Measurements from ENCODE around the gene APOBEC3G. TPM values are rescaled to one million over a fixed set of nuclear protein-coding genes. Genes with fewer than 3 reads are reported as not detected.
A peak's percentile ranks its signal among the peaks of the same experiment; 100 is the strongest.
"Not testable (repeated sequence)": the region's sequence is repeated elsewhere in the genome, so short reads cannot be mapped to it uniquely, and the experiment has no call there.

APOBEC3G gene
- total RNA-seq, 2 experiments from 2014 or later, result 45.9 to 47.4 TPM

- H3K27me3 Mint-ChIP-seq, result no peaks in the 10 kb centered on the region
- no peaks in the 10 kb centered on the region for H3K9me3 Mint-ChIP-seq (ENCODE audit: low read depth)
- H3K4me3 Mint-ChIP-seq, result no peak overlapping the region
- no peaks in the 10 kb centered on the region for H3K36me3 Mint-ChIP-seq (ENCODE audit: low read depth)
- H3K27ac Mint-ChIP-seq, result no peak overlapping the region
- ATAC-seq (no peak), DNase-seq (no peak)
- H3K4me1 Mint-ChIP-seq, result peaks cover 2% of the 10 kb centered on the region
- intact Hi-C loops (cut with DNase I, micrococcal nuclease), result no loop called here
- POLR2A ChIA-PET, result no interaction called here
- CTCF ChIA-PET, result no interaction called here
Observed at GRCh38 chr22:39070186-39070585, 6.9 kb upstream of the APOBEC3G start.

DNA sequence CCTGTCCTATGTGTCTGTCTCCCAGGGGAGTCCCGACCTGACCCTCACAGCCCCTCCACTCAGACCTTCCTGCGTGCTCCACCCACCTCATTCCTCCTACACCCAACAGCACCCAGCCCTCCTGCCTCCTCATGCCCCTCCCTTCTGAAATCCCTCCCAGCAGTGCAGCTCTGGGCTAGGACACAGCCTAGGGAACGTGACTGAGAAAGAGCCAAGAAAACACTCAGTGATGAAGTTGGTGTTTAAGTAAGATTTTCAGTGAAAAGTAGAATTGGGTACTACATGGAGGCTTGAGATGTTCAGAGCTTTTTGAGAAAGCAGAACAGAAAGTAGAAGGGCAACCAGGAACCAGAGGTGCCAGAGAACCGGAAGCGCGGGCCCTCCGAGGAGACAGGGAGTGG lies 4.5 kb upstream of the APOBEC3G start:
- CTCF ChIA-PET; H3K36me3 Mint-ChIP-seq (ENCODE audit: low read depth); H3K9me3 Mint-ChIP-seq (ENCODE audit: low read depth); H3K27me3 Mint-ChIP-seq; POLR2A ChIA-PET; H3K4me1 Mint-ChIP-seq; DNase-seq; H3K4me3 Mint-ChIP-seq; H3K27ac Mint-ChIP-seq; intact Hi-C loops (cut with DNase I, micrococcal nuclease); ATAC-seq: not testable (repeated sequence)

DNA sequence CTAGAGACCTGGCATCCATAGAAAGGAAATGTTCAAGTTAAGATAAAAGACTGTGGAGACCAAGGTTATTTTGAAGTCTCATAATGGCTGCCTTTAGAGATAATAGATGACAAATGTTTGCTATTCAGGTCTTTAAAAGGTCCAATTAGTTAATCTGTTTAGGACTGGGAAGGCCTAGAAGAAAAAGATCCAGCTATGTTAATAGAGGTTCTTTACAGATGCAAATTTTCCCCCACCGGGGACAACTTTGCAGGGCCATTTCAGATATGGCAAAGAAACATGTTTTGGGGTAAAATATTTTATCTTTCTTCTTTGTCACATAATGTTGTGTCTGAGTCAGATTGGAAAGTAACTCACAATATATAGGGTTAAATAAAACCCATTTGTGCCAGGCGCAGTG lies 3.1 kb upstream of the APOBEC3G start:
- H3K36me3 Mint-ChIP-seq (ENCODE audit: low read depth), result peaks cover 3% of the 10 kb centered on the region
- ATAC-seq (no peak), DNase-seq (no peak)
- POLR2A ChIA-PET, result no interaction called here
- intact Hi-C loops (cut with DNase I, micrococcal nuclease), result no loop called here
- peaks cover 16% of the 10 kb centered on the region for H3K4me1 Mint-ChIP-seq
- H3K27ac Mint-ChIP-seq, result no peak overlapping the region
- no peaks in the 10 kb centered on the region for H3K27me3 Mint-ChIP-seq
- H3K4me3 Mint-ChIP-seq, result no peak overlapping the region
- CTCF ChIA-PET, result interaction anchor here (0.7 kb wide), 1 partner anchor 30 kb away, joined by 3 read pairs; no protein-coding TSS in a partner anchor
- no peaks in the 10 kb centered on the region for H3K9me3 Mint-ChIP-seq (ENCODE audit: low read depth)

GRCh38 chr22:39076155-39077025 lies 685 bp upstream of the APOBEC3G start:
- CTCF ChIA-PET, result not testable (repeated sequence)

GRCh38 chr22:39077912-39078311 lies 837 bp downstream of the APOBEC3G start:
- Mint-ChIP-seq H3K4me1 (peaks cover 34% of the 10 kb centered on the region), H3K36me3 (ENCODE audit: low read depth) (peaks cover 18% of the 10 kb centered on the region), H3K27ac (peak overlapping the region; percentile 92), H3K4me3 (peak overlapping the region; percentile 91)
- DNase-seq; H3K27me3 Mint-ChIP-seq; H3K9me3 Mint-ChIP-seq (ENCODE audit: low read depth); ATAC-seq: not testable (repeated sequence)
- POLR2A ChIA-PET, result interaction anchor here (1.2 kb wide), 1 partner anchor 36 kb away, joined by 5 read pairs; no protein-coding TSS in a partner anchor
- intact Hi-C loops (cut with DNase I, micrococcal nuclease), result loop anchor here (1.0 to 5.0 kb wide), 5 partner anchors 12 to 206 kb away; partner anchors contain the start of genes APOBEC3C (in 1 of the 2), APOBEC3F (in 1 of the 2), CBX6 (in 1 of the 2) and CBX7 (in 1 of the 2)
- CTCF ChIA-PET, result interaction anchor here (0.7 to 1.8 kb wide), 2 partner anchors 11 to 14 kb away, joined by 3 to 5 read pairs; no protein-coding TSS in a partner anchor

More at GRCh38 chr22:39076155-39077025, 685 bp upstream of the APOBEC3G start:
- H3K27me3 Mint-ChIP-seq; H3K9me3 Mint-ChIP-seq (ENCODE audit: low read depth); ATAC-seq; DNase-seq; POLR2A ChIA-PET: not testable (repeated sequence)
- H3K27ac Mint-ChIP-seq, result peak overlapping the region; percentile 73
- H3K36me3 Mint-ChIP-seq (ENCODE audit: low read depth), result peaks cover 12% of the 10 kb centered on the region
- H3K4me3 Mint-ChIP-seq, result peak overlapping the region; percentile 56
- intact Hi-C loops (cut with DNase I, micrococcal nuclease), result loop anchor here (1.0 to 5.0 kb wide), 5 partner anchors 14 to 204 kb away; partner anchors contain the start of genes APOBEC3C (in 1 of the 2), APOBEC3F (in 1 of the 2), CBX6 (in 1 of the 2) and CBX7 (in 1 of the 2)
- H3K4me1 Mint-ChIP-seq, result peaks cover 28% of the 10 kb centered on the region

- Mint-ChIP-seq H3K4me1 (peaks cover 36% of the 10 kb centered on the region), H3K27ac (peak overlapping the region; percentile 92), H3K27me3 (no peaks in the 10 kb centered on the region), H3K9me3 (ENCODE audit: low read depth) (no peaks in the 10 kb centered on the region), H3K4me3 (peak overlapping the region; percentile 91), H3K36me3 (ENCODE audit: low read depth) (peaks cover 18% of the 10 kb centered on the region)
- DNase-seq (no peak), ATAC-seq (no peak)
- ChIA-PET CTCF (interaction anchor here (0.7 to 1.8 kb wide), 2 partner anchors 11 to 14 kb away, joined by 3 to 5 read pairs; no protein-coding TSS in a partner anchor), POLR2A (interaction anchor here (1.2 kb wide), 1 partner anchor 35 kb away, joined by 5 read pairs; no protein-coding TSS in a partner anchor)
- intact Hi-C loops (cut with DNase I, micrococcal nuclease), result loop anchor here (5.0 kb wide), 3 partner anchors 36 to 206 kb away; partner anchors contain the start of genes APOBEC3C (in 1 of the 2), APOBEC3F (in 1 of the 2) and CBX6 (in 1 of the 2)
Observed at GRCh38 chr22:39078329-39078728, 1.3 kb downstream of the APOBEC3G start.

DNA sequence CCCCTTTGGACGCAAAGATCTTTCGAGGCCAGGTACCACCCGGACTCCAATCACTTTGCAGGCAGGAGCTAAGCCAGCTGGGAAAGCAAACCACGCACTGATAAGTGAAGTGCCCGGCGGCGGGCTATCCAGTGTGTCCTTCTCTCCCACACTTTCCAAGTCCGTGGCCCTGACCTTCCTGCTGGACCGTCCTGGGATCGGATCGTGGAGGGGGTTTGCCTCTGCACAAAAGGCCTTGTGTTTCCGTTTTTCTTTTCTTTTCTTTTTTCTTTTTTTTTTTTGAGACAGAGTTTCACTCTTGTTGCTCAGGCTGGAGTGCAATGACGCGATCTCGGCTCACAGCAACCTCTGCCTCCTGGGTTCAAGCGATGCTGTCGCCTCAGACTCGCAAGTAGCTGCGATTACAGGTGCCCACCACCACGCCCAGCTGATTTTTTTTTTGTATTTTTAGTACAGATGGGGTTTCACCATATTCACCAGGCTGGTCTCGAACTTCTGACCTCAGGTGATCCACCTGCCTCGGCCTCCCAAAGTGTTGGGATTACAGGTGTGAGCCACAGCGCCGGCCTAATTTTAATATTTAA lies 2.1 kb downstream of the APOBEC3G start:
- H3K27ac Mint-ChIP-seq; CTCF ChIA-PET; H3K9me3 Mint-ChIP-seq (ENCODE audit: low read depth); H3K27me3 Mint-ChIP-seq; DNase-seq; ATAC-seq: not testable (repeated sequence)
- Mint-ChIP-seq H3K4me1 (peaks cover 39% of the 10 kb centered on the region), H3K36me3 (ENCODE audit: low read depth) (peaks cover 18% of the 10 kb centered on the region), H3K4me3 (peak overlapping the region; percentile 91)
- intact Hi-C loops (cut with DNase I, micrococcal nuclease), result loop anchor here (5.0 kb wide), 3 partner anchors 37 to 207 kb away; partner anchors contain the start of genes APOBEC3C (in 1 of the 2), APOBEC3F (in 1 of the 2) and CBX6 (in 1 of the 2)
- POLR2A ChIA-PET, result interaction anchor here (0.8 kb wide), 1 partner anchor 353 kb away, joined by 3 read pairs; no protein-coding TSS in a partner anchor

GRCh38 chr22:39080052-39080762 lies 3.1 kb downstream of the APOBEC3G start:
- Mint-ChIP-seq H3K27ac (no peak overlapping the region), H3K9me3 (ENCODE audit: low read depth) (no peaks in the 10 kb centered on the region), H3K4me3 (no peak overlapping the region), H3K36me3 (ENCODE audit: low read depth) (peaks cover 20% of the 10 kb centered on the region), H3K4me1 (peaks cover 39% of the 10 kb centered on the region), H3K27me3 (no peaks in the 10 kb centered on the region)
- ChIA-PET CTCF (no interaction called here), POLR2A (interaction anchor here (0.8 kb wide), 1 partner anchor 354 kb away, joined by 3 read pairs; no protein-coding TSS in a partner anchor)
- DNase-seq (peak; percentile 4), ATAC-seq (no peak)
- intact Hi-C loops (cut with DNase I, micrococcal nuclease), result no loop called here

DNA sequence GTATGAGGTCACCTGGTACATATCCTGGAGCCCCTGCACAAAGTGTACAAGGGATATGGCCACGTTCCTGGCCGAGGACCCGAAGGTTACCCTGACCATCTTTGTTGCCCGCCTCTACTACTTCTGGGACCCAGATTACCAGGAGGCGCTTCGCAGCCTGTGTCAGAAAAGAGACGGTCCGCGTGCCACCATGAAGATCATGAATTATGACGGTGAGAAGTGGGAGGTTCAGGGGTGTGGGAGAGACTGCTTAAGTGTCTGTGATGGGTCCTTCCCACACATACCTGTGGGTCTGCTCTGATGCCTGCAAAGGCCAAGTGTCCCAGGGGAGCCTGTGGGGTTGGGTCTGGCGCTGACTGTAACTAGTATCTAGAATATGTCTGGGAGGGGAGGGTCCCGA lies 3.9 kb downstream of the APOBEC3G start:
- intact Hi-C loops (cut with DNase I, micrococcal nuclease), result no loop called here
- peaks cover 39% of the 10 kb centered on the region for H3K4me1 Mint-ChIP-seq

GRCh38 chr22:39081598-39081997 lies 4.5 kb downstream of the APOBEC3G start:
- Mint-ChIP-seq H3K27ac (no peak overlapping the region), H3K36me3 (ENCODE audit: low read depth) (peaks cover 20% of the 10 kb centered on the region), H3K9me3 (ENCODE audit: low read depth) (no peaks in the 10 kb centered on the region), H3K27me3 (no peaks in the 10 kb centered on the region), H3K4me1 (peaks cover 38% of the 10 kb centered on the region), H3K4me3 (no peak overlapping the region)
- no peak for DNase-seq
- POLR2A ChIA-PET, result no interaction called here
- ATAC-seq, result no peak
- CTCF ChIA-PET, result no interaction called here
- intact Hi-C loops (cut with DNase I, micrococcal nuclease), result no loop called here

More for the DNA sequence above, 3.9 kb downstream of the APOBEC3G start:
- Mint-ChIP-seq H3K27me3 (no peaks in the 10 kb centered on the region), H3K27ac (no peak overlapping the region), H3K36me3 (ENCODE audit: low read depth) (peaks cover 20% of the 10 kb centered on the region), H3K9me3 (ENCODE audit: low read depth) (no peaks in the 10 kb centered on the region), H3K4me3 (no peak overlapping the region)
- POLR2A ChIA-PET, result no interaction called here
- DNase-seq (no peak), ATAC-seq (no peak)
- CTCF ChIA-PET, result no interaction called here

Data from activated CD4-positive, alpha-beta T cell treated with anti-CD3 and anti-CD28 coated beads for 36 hours (primary cell).